HG03060 (cell line): Measurements from ENCODE around the gene OR4X2.
"Not testable (repeated sequence)": the region's sequence is repeated elsewhere in the genome, so short reads cannot be mapped to it uniquely, and the experiment has no call there.

Experiments used
- ATAC-seq: cut with Tn5 transposase; IDR thresholded peaks from one replicate; pipeline ENCODE4 v1.9.1; 2021; ENCODE audit warnings: low read depth, moderate number of reproducible peaks; ENCODE audit not compliant: unreplicated experiment

The OR4X2 gene

GRCh38 chr11:48244804-48245203 is at the start of gene OR4X2:
TSS of gene OR4X2 (plus strand) at chr11:48245104. CDS start at chr11:48245104, 0 bp downstream.
- ATAC-seq = no peak

- ATAC-seq = no peak
Measured at GRCh38 chr11:48207881-48208280, 37.0 kb upstream of the OR4X2 start.

GRCh38 chr11:48210052-48210451 is 34.9 kb upstream of the OR4X2 start:
- no peak for ATAC-seq

GRCh38 chr11:48216510-48216909 is 28.4 kb upstream of the OR4X2 start, which contains the start of gene OR4B1:
TSS of gene OR4B1 (plus strand) at chr11:48216810. CDS start at chr11:48216810, 0 bp downstream.
- ATAC-seq = no peak

GRCh38 chr11:48228761-48229160 is 16.1 kb upstream of the OR4X2 start:
- ATAC-seq = no peak

GRCh38 chr11:48230057-48230456 is 14.8 kb upstream of the OR4X2 start:
- not testable (repeated sequence) for ATAC-seq

- ATAC-seq = no peak
Measured at GRCh38 chr11:48237727-48238126, 7.2 kb upstream of the OR4X2 start.

- no peak for ATAC-seq
Measured at GRCh38 chr11:48242501-48242900, 2.4 kb upstream of the OR4X2 start.

GRCh38 chr11:48248902-48249301 is 4.0 kb downstream of the OR4X2 start:
- no peak for ATAC-seq

- ATAC-seq = no peak
Measured at GRCh38 chr11:48261600-48261999, 16.7 kb downstream of the OR4X2 start.

- ATAC-seq = no peak
Measured at GRCh38 chr11:48263423-48263911, 18.6 kb downstream of the OR4X2 start, which contains the start of gene OR4X1. TSS of gene OR4X1 (plus strand) at chr11:48263861. CDS start at chr11:48263861, 0 bp downstream.

- ATAC-seq = no peak
Measured at GRCh38 chr11:48270621-48271020, 25.7 kb downstream of the OR4X2 start.

- ATAC-seq = no peak
Measured at GRCh38 chr11:48272606-48273005, 27.7 kb downstream of the OR4X2 start.
